Tibial nerve (tissue), 3 donors: ENCODE results near the gene TRIM52.
A peak's percentile ranks its signal among the peaks of the same experiment; 100 is the strongest.

Source experiments
- POLR2A ChIP-seq, 2 donors: fragments of 450-650 bp; IDR thresholded peaks; one replicate each; pipeline ENCODE4 v1.6.1; 2017; ENCODE audit warnings: antibody characterized with exemption in 2 of 2, mild to moderate bottlenecking in 2 of 2, moderate library complexity in 2 of 2
- TF ChIP-seq, protein P1 (sequence below), 5 experiments: fragments of 200-600 bp in 3 of 5; fragments of 450-650 bp in 2 of 5; sonication (generic) in 3 of 5; IDR thresholded peaks; one replicate each; pipeline ENCODE4 v1.5.1; 2016 to 2019; ENCODE audit warnings: antibody characterized with exemption in 5 of 5, mild to moderate bottlenecking in 3 of 5, moderate library complexity in 2 of 5

DNA sequence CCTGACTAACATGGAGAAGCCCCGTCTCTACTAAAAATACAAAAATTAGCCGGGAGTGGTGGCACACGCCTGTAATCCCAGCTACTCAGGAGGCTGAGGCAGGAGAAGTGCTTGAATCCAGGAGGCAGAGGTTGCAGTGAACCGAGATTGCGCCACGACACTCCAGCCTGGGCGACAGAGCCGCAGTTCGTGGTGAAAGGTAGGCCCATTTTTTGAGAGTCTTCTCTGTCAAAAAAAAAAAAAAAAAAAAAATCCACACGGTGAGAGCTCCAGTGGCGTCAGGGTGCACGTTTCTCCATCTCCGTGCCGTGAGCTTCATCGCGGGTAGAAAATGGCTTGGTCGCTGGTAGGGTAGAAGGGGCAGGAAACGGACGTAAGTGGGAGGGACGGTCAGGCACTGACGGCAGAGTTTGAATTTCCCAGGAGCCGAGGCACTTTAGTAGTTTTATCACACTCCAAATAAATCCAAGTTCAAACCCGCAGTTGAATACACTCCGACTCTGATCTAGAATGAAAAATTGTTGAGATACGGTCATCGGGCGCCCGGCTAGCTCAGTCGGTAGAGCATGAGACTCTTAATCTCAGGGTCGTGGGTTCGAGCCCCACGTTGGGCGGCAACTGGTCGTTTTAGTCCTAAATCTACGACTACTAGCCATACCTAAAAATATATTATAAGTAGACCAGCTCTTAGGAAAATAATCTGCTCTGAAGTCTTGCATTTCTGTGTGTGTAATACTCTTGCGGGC, 53.6 kb downstream of the TRIM52 start:
- TF ChIP-seq, protein P1, sequence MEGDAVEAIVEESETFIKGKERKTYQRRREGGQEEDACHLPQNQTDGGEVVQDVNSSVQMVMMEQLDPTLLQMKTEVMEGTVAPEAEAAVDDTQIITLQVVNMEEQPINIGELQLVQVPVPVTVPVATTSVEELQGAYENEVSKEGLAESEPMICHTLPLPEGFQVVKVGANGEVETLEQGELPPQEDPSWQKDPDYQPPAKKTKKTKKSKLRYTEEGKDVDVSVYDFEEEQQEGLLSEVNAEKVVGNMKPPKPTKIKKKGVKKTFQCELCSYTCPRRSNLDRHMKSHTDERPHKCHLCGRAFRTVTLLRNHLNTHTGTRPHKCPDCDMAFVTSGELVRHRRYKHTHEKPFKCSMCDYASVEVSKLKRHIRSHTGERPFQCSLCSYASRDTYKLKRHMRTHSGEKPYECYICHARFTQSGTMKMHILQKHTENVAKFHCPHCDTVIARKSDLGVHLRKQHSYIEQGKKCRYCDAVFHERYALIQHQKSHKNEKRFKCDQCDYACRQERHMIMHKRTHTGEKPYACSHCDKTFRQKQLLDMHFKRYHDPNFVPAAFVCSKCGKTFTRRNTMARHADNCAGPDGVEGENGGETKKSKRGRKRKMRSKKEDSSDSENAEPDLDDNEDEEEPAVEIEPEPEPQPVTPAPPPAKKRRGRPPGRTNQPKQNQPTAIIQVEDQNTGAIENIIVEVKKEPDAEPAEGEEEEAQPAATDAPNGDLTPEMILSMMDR (IDR thresholded peaks at IDR 0.05): peak in 1 of 5 experiments; percentile 8
- TF ChIP-seq POLR2A (IDR thresholded peaks at IDR 0.05): no peak
